ENCODE data around the gene RMDN2.

- TF ChIP-seq CTCF (IDR thresholded peaks at IDR 0.05) (peak; percentile 60 to 77 (median 72)), POLR2A (IDR thresholded peaks at IDR 0.05) (no peak)
These were observed 34.1 kb upstream of the RMDN2 start for GRCh38 chr2:37890893-37891495.
